Umbilical cord (tissue), 2 donors: Measurements from ENCODE around the gene DCT. TPM values are rescaled to one million over a fixed set of nuclear protein-coding genes. Genes with fewer than 3 reads are reported as not detected.

Source experiments
- DNase-seq: peaks from one replicate; pipeline ENCODE4 v3.0.0-alpha.2; 2015; ENCODE audit warnings: low spot score
- total RNA-seq: library from RNA; depleted of rRNA; stranded (reverse); fragments of >200 nt; gene quantifications from one replicate; pipeline ENCODE4 v1.2.3, GENCODE V29; 2014; ENCODE audit warnings: low replicate concordance; ENCODE audit not compliant: insufficient read depth

Gene DCT
- total RNA-seq, 1 donor from 2014 or later: 5.8 TPM

GRCh38 chr13:94454334-94454733, 25.1 kb downstream of the DCT start:
- no peak for DNase-seq

GRCh38 chr13:94444826-94445225, 34.7 kb downstream of the DCT start:
- DNase-seq: no peak

GRCh38 chr13:94435604-94436226, 43.8 kb downstream of the DCT start:
- peak; percentile 75 for DNase-seq

- DNase-seq: peak; percentile 71
Observed at GRCh38 chr13:94433055-94433961, 46.2 kb downstream of the DCT start.

- DNase-seq: no peak
Observed at GRCh38 chr13:94431987-94432386, 47.5 kb downstream of the DCT start.

- peak; percentile 36 for DNase-seq
Observed at GRCh38 chr13:94431574-94431973, 47.9 kb downstream of the DCT start.

GRCh38 chr13:94427313-94427953, 52.0 kb downstream of the DCT start:
- no peak for DNase-seq

- DNase-seq: no peak
Observed at GRCh38 chr13:94419925-94420305, 59.6 kb downstream of the DCT start.

GRCh38 chr13:94419304-94419924, 60.1 kb downstream of the DCT start:
- DNase-seq: no peak

- DNase-seq: no peak
Observed at GRCh38 chr13:94417294-94417693, 62.2 kb downstream of the DCT start.

GRCh38 chr13:94416454-94417080, 62.9 kb downstream of the DCT start:
- DNase-seq: no peak

GRCh38 chr13:94415500-94416237, 63.8 kb downstream of the DCT start:
- no peak for DNase-seq

- no peak for DNase-seq
Observed at GRCh38 chr13:94414708-94415107, 64.8 kb downstream of the DCT start.

- DNase-seq: no peak
Observed at GRCh38 chr13:94414141-94414540, 65.3 kb downstream of the DCT start.

GRCh38 chr13:94413598-94413944, 65.9 kb downstream of the DCT start:
- no peak for DNase-seq

GRCh38 chr13:94412870-94413597, 66.4 kb downstream of the DCT start:
- no peak for DNase-seq

- DNase-seq: no peak
Observed at GRCh38 chr13:94411747-94412146, 67.7 kb downstream of the DCT start.

- peak; percentile 57 for DNase-seq
Observed at GRCh38 chr13:94408314-94409036, 71.0 kb downstream of the DCT start.

GRCh38 chr13:94400874-94401273, 78.6 kb downstream of the DCT start:
- no peak for DNase-seq

GRCh38 chr13:94399812-94400211, 79.7 kb downstream of the DCT start:
- no peak for DNase-seq
